K562 (cell line): ENCODE data around the gene STEAP1B. TPM values are rescaled to one million over a fixed set of nuclear protein-coding genes. Genes with fewer than 3 reads are reported as not detected.

Experiments
- ARID1B ChIP-seq: fragments of 450-650 bp; IDR thresholded peaks from 2 replicates; pipeline ENCODE4 v1.6.1; 2016; ENCODE audit warnings: antibody characterized with exemption, mild to moderate bottlenecking, inconsistent platforms
- CC2D1A ChIP-seq: fragments of 450-650 bp; IDR thresholded peaks from 2 replicates; pipeline ENCODE4 v1.6.1; 2017; ENCODE audit warnings: mild to moderate bottlenecking
- CREB3 ChIP-seq: fragments of 450-650 bp; conservative IDR thresholded peaks from 2 replicates; pipeline ENCODE4 v1.6.1; 2016; ENCODE audit warnings: missing genetic modification characterization, low read depth, mild to moderate bottlenecking, missing compliant biosample characterization, moderate library complexity
- ELF1 ChIP-seq: fragments of 200-800 bp; sonication (Bioruptor generic); IDR thresholded peaks from 2 replicates; pipeline ENCODE4 v1.6.1; 2016; ENCODE audit warnings: missing genetic modification characterization, missing compliant biosample characterization
- ETV5 ChIP-seq: sonication (generic); formaldehyde crosslinking; IDR thresholded peaks from 2 replicates; pipeline ENCODE4 v1.4.0; 2020; ENCODE audit warnings: low read depth, mild to moderate bottlenecking, missing genetic modification reagents
- FOSL1 ChIP-seq: fragments of 200-800 bp; sonication (Bioruptor generic); conservative IDR thresholded peaks from 2 replicates; pipeline ENCODE4 v1.6.1; 2016; ENCODE audit warnings: missing genetic modification characterization, missing compliant biosample characterization
- GABPB1 ChIP-seq: sonication (generic); formaldehyde crosslinking; IDR thresholded peaks from 2 replicates; pipeline ENCODE4 v1.8.0; 2022; ENCODE audit warnings: mild to moderate bottlenecking, missing genetic modification reagents
- HES1 ChIP-seq: fragments of 450-650 bp; IDR thresholded peaks from 2 replicates; pipeline ENCODE4 v1.6.1; 2016; ENCODE audit warnings: low read depth, mild to moderate bottlenecking, moderate library complexity
- JUNB ChIP-seq: fragments of 450-650 bp; formaldehyde crosslinking; conservative IDR thresholded peaks from 2 replicates; pipeline ENCODE4 v1.4.0; 2020; ENCODE audit warnings: mild to moderate bottlenecking
- KDM4B ChIP-seq, 2 experiments: fragments of 450-650 bp in 1 of 2; sonication (generic) in 1 of 2; IDR thresholded peaks; 2 replicates each; pipeline ENCODE4 v1.6.1; 2016 to 2017; ENCODE audit warnings: borderline replicate concordance in 2 of 2, antibody characterized with exemption in 1 of 2, low read depth in 1 of 2, mild to moderate bottlenecking in 1 of 2
- LEF1 ChIP-seq: fragments of 450-650 bp; IDR thresholded peaks from 2 replicates; pipeline ENCODE4 v1.6.1; 2016; ENCODE audit warnings: mild to moderate bottlenecking
- MLLT1 ChIP-seq, 2 experiments: fragments of 450-650 bp; IDR thresholded peaks; 2 replicates each; pipeline ENCODE4 v1.6.1; 2016
- NCOA2 ChIP-seq, 2 experiments: fragments of 450-650 bp; IDR thresholded peaks; 2 replicates each; pipeline ENCODE4 v1.6.1; 2018; ENCODE audit warnings: mild to moderate bottlenecking in 2 of 2, moderate library complexity in 1 of 2; ENCODE audit not compliant: partially characterized antibody in 2 of 2
- NFE2 ChIP-seq: IDR thresholded peaks from 2 replicates; pipeline ENCODE4 v1.6.1; 2014; ENCODE audit warnings: antibody characterized with exemption, low read depth
- PTTG1 ChIP-seq: fragments of 450-650 bp; IDR thresholded peaks from 2 replicates; pipeline ENCODE4 v1.6.1; 2016; ENCODE audit warnings: low read depth, mild to moderate bottlenecking, missing genetic modification characterization, missing compliant biosample characterization
- PYGO2 ChIP-seq: fragments of 450-650 bp; IDR thresholded peaks from 2 replicates; pipeline ENCODE4 v1.6.1; 2016; ENCODE audit warnings: mild to moderate bottlenecking, missing genetic modification characterization, moderate library complexity, missing compliant biosample characterization
- RAD21 ChIP-seq, 2 experiments: fragments of 250-450 bp in 1 of 2; fragments of 450-650 bp in 1 of 2; sonication (Bioruptor Pico) in 1 of 2; formaldehyde crosslinking in 1 of 2; IDR thresholded peaks in 1 of 2; conservative IDR thresholded peaks in 1 of 2; 2 replicates each; pipeline versions ENCODE4 v1.4.0 to v1.8.0; 2020 to 2022; ENCODE audit warnings: mild to moderate bottlenecking in 2 of 2, moderate library complexity in 1 of 2
- RB1 ChIP-seq: fragments of 450-650 bp; IDR thresholded peaks from 2 replicates; pipeline ENCODE4 v1.6.1; 2017; ENCODE audit warnings: low read depth, mild to moderate bottlenecking
- RBM39 ChIP-seq: fragments of 200-400 bp; formaldehyde crosslinking; optimal IDR thresholded peaks from 2 replicates; pipeline ENCODE3; 2018; ENCODE audit warnings: low read depth, low read length
- RCOR1 ChIP-seq, 2 experiments: IDR thresholded peaks; 2 replicates each; pipeline ENCODE4 v1.6.1; 2012; ENCODE audit warnings: low read depth in 2 of 2, low read length in 2 of 2, borderline replicate concordance in 1 of 2, improper control_type of control experiment in 1 of 2
- SMARCA4 ChIP-seq: fragments of 450-650 bp; IDR thresholded peaks from 2 replicates; pipeline ENCODE4 v1.6.1; 2016
- TAL1 ChIP-seq: fragments of 450-650 bp; IDR thresholded peaks from 2 replicates; pipeline ENCODE4 v1.6.1; 2016; ENCODE audit warnings: mild to moderate bottlenecking
- TEAD1 ChIP-seq, 2 experiments: fragments of 450-650 bp in 1 of 2; sonication (generic) in 1 of 2; formaldehyde crosslinking; IDR thresholded peaks; 2 replicates each; pipeline versions ENCODE4 v1.4.0 to v1.8.0; 2020 to 2022; ENCODE audit warnings: mild to moderate bottlenecking in 2 of 2, missing genetic modification reagents in 1 of 2
- TRIM28 ChIP-seq: fragments of 450-650 bp; IDR thresholded peaks from 2 replicates; pipeline ENCODE4 v1.6.1; 2017
- ZC3H11A ChIP-seq: IDR thresholded peaks from 2 replicates; pipeline ENCODE4 v1.6.1; 2012; ENCODE audit warnings: low read depth, low read length, improper control_type of control experiment
- ZNF175 ChIP-seq: fragments of 200-800 bp; sonication (Bioruptor generic); IDR thresholded peaks from 2 replicates; pipeline ENCODE4 v1.6.1; 2016; ENCODE audit warnings: low read depth, mild to moderate bottlenecking, missing genetic modification characterization, missing compliant biosample characterization
- ZNF644 ChIP-seq: fragments of 200-800 bp; sonication (Bioruptor generic); IDR thresholded peaks from 2 replicates; pipeline ENCODE4 v1.6.1; 2016; ENCODE audit warnings: low read depth, missing genetic modification characterization, missing compliant biosample characterization
- polyA plus RNA-seq, 8 experiments: library from polyadenylated mRNA; depleted of rRNA in 4 of 8; stranded (reverse) in 5 of 8; unstranded in 3 of 8; fragments of >200 nt; fragmentation: Nextera tagmentation in 2 of 8; fragmentation: Illumina TruSeq in 1 of 8; extraction: Ambion mirVana in 2 of 8; extraction: Trizol in 1 of 8; gene quantifications; 2 replicates each; pipeline versions ENCODE4 v1.2.1 to v1.2.3, GENCODE V29; 2011 to 2014; ENCODE audit warnings: inconsistent platforms in 1 of 8, missing spikeins in 1 of 8
- total RNA-seq, 7 experiments: library from RNA; depleted of rRNA in 6 of 7; stranded (reverse); fragments of >200 nt in 6 of 7; fragmentation: Illumina TruSeq in 2 of 7; extraction: Trizol in 2 of 7; gene quantifications; 2 replicates each; pipeline versions ENCODE4 v1.2.1 to v1.2.3, GENCODE V29; 2011 to 2021; ENCODE audit warnings: low replicate concordance in 1 of 7

The STEAP1B gene
- total and polyA plus RNA-seq, 9 of the 15 experiments (the other 6 are each of a cell fraction or from before 2014, with no cell fraction given): 20.0 to 38.5 (median 30.6) TPM

GRCh38 chr7:22433710-22434460 lies 66.1 kb downstream of the STEAP1B start (continued):
- TF ChIP-seq PTTG1 (tag) (no peak), MLLT1 (IDR thresholded peaks at IDR 0.05) (0 out of 4 replicates have a peak, but pooled peaks of 1 of the 2 experiments have one; percentile 30), NCOA2 (IDR thresholded peaks at IDR 0.05; ENCODE audit: partially characterized antibody in 2 of 2) (no peak), TRIM28 (0 out of 2 replicates have a peak, but pooled peaks have one; percentile 16), RBM39 (no peak), GABPB1 (CRISPR knock-in tag) (peak; percentile 72), KDM4B (IDR thresholded peaks at IDR 0.05; ENCODE audit: borderline replicate concordance in 2 of 2, low read depth in 1 of 2) (no peak), RB1 (no peak), ETV5 (CRISPR knock-in tag) (peak; percentile 98), ZNF175 (CRISPR knock-in tag) (peak; percentile 97), RAD21 (CRISPR knock-in tag; conservative IDR thresholded peaks at IDR 0.05 in 1 of 2, IDR thresholded peaks at IDR 0.05 in 1 of 2) (peak; percentile 9 to 31; a peak in 2 of 4 replicates), ARID1B (peak; percentile 97), CREB3 (tag) (no peak), TAL1 (peak; percentile 92), ZC3H11A (no peak), CC2D1A (peak; percentile 72), TEAD1 (CRISPR knock-in tag; IDR thresholded peaks at IDR 0.05) (0 out of 4 replicates have a peak, but pooled peaks of 1 of the 2 experiments have one; percentile 41), LEF1 (peak; percentile 99), NFE2 (0 out of 2 replicates have a peak, but pooled peaks have one; percentile 29), SMARCA4 (peak; percentile 94), ELF1 (tag) (peak; percentile 86), JUNB (CRISPR knock-in tag) (peak; percentile 45; the same call in 1 of the 2 replicates), PYGO2 (peak; percentile 48; the same call in 1 of the 2 replicates), RCOR1 (IDR thresholded peaks at IDR 0.05; ENCODE audit: borderline replicate concordance in 1 of 2, low read depth in 2 of 2, low read length in 2 of 2) (peak in 1 of 2 experiments; percentile 98; a peak in 2 of 4 replicates), FOSL1 (tag) (peak; percentile 91), HES1 (peak; percentile 83), ZNF644 (tag) (peak; percentile 76; the same call in 1 of the 2 replicates)
